ENCODE measurements around the gene CISD3.

Gene CISD3

GRCh38 chr17:38779965-38780752, 50.0 kb downstream of the CISD3 start:
- no peak for DNase-seq (ENCODE audit: low read depth)

- DNase-seq (ENCODE audit: low read depth), result no peak
These were observed 53.1 kb downstream of the CISD3 start for GRCh38 chr17:38783227-38783626.

All from activated T-cell treated with anti-CD3 and anti-CD28 coated beads for 48 hours (primary cell).